ENCODE measurements around the gene MMP24OS. TPM values are rescaled to one million over a fixed set of nuclear protein-coding genes. Genes with fewer than 3 reads are reported as not detected.

Gene MMP24OS
- total RNA-seq, 1 donor from 2014 or later = 26.2 TPM

Other genes starting within 250 kb of the MMP24OS start
- 46.4 and 47.8 TPM in 2 replicates for gene TRPC4AP, start 185.3 kb downstream of the MMP24OS start, total RNA-seq
- 19.2 and 21.1 TPM in 2 replicates for gene EDEM2, start 130.8 kb downstream of the MMP24OS start, total RNA-seq
- 0.24 and 0.84 TPM in 2 replicates for gene PROCR, start 106.0 kb downstream of the MMP24OS start, total RNA-seq
- 0.05 TPM in 1 of 2 replicates, not detected in the other for gene MMP24, start 51.4 kb downstream of the MMP24OS start, total RNA-seq
- gene EIF6, start 6.7 kb upstream of the MMP24OS start, total RNA-seq = 211 and 216 TPM in 2 replicates
- not detected in 2 replicates for gene FAM83C, start 14.3 kb upstream of the MMP24OS start, total RNA-seq
- gene UQCC1, start 133.9 kb upstream of the MMP24OS start, total RNA-seq = 52.1 and 60.6 TPM in 2 replicates
- gene GDF5, start 160.1 kb upstream of the MMP24OS start, total RNA-seq = not detected in 2 replicates
- gene CEP250, start 177.5 kb upstream of the MMP24OS start, total RNA-seq = 46.8 and 48.8 TPM in 2 replicates

Measured in activated CD4-positive, alpha-beta T cell treated with anti-CD3 and anti-CD28 coated beads, Interleukin-2, amount 10 ng/mL, durations not matched to agents 24 days and 14 days (primary cell).